SK-N-SH (cell line): Measurements from ENCODE around the gene ARHGEF37. TPM values are rescaled to one million over a fixed set of nuclear protein-coding genes. Genes with fewer than 3 reads are reported as not detected.

ENCODE experiments used
- CTCF ChIA-PET: fragments of 300-600, 350-600 bp; formaldehyde crosslinking; extraction: SDS; loops from one replicate; lab custom pipeline; 2021; lab: Yijun Ruan, JAX
- POLR2A ChIA-PET: fragments of 350-600 bp; sonication (Branson Sonifier 250); formaldehyde crosslinking; extraction: SDS; loops from one replicate; lab custom pipeline; 2020; ENCODE audit warnings: antibody characterized with exemption, inconsistent platforms; lab: Yijun Ruan, JAX
- DNase-seq: peaks from one replicate; pipeline ENCODE4 v3.0.0; 2012
- H2AFZ ChIP-seq: fragments of 200-600 bp; sonication (generic); 2 replicates; pipeline ENCODE4 v1.8.1; 2016; ENCODE audit warnings: antibody characterized with exemption, mild to moderate bottlenecking, low read depth
- H3F3A ChIP-seq: fragments of 200-600 bp; sonication (generic); replicated peaks from 2 replicates; pipeline ENCODE3; 2016; ENCODE audit warnings: antibody characterized with exemption, mild to moderate bottlenecking; ENCODE audit not compliant: insufficient read depth
- H3K27ac ChIP-seq, 2 experiments: fragments of 200-500 bp in 1 of 2; fragments of 200-600 bp in 1 of 2; sonication (Bioruptor generic) in 1 of 2; sonication (generic), shearing (Covaris generic) in 1 of 2; 2 replicates each; pipeline versions ENCODE4 v1.5.1 to v1.6.1; 2014 to 2016; ENCODE audit warnings: low read depth in 2 of 2, inconsistent platforms in 1 of 2, low read length in 1 of 2, mild to moderate bottlenecking in 1 of 2, mixed read lengths in 1 of 2
- H3K27me3 ChIP-seq: fragments of 200-600 bp; sonication (generic), shearing (Covaris generic); 2 replicates; pipeline ENCODE4 v1.6.1; 2016; ENCODE audit warnings: mixed run types; ENCODE audit not compliant: insufficient read depth
- H3K36me3 ChIP-seq, 2 experiments: fragments of 200-500 bp in 1 of 2; fragments of 200-600 bp in 1 of 2; sonication (Bioruptor generic) in 1 of 2; sonication (generic) in 1 of 2; replicated peaks in 1 of 2; 2 replicates each; pipeline versions ENCODE3 to v1.5.1; 2014 to 2016; ENCODE audit warnings: low read length in 1 of 2, mild to moderate bottlenecking in 1 of 2; ENCODE audit not compliant: insufficient read depth in 2 of 2, control insufficient read depth in 1 of 2
- H3K4me1 ChIP-seq, 2 experiments: fragments of 200-500 bp in 1 of 2; fragments of 200-600 bp in 1 of 2; sonication (Bioruptor generic) in 1 of 2; sonication (generic), shearing (Covaris generic) in 1 of 2; 2 replicates each; pipeline versions ENCODE4 v1.5.1 to v1.6.1; 2014 to 2016; ENCODE audit warnings: low read depth in 1 of 2, low read length in 1 of 2, mixed run types in 1 of 2; ENCODE audit not compliant: insufficient read depth in 2 of 2, control insufficient read depth in 1 of 2
- H3K4me2 ChIP-seq: fragments of 200-600 bp; sonication (generic), shearing (Covaris generic); 2 replicates; pipeline ENCODE4 v1.6.1; 2017; ENCODE audit warnings: mixed run types
- H3K4me3 ChIP-seq, 2 experiments: fragments of 200-500 bp in 1 of 2; fragments of 200-600 bp in 1 of 2; sonication (Bioruptor generic) in 1 of 2; sonication (generic), shearing (Covaris generic) in 1 of 2; 2 replicates each; pipeline versions ENCODE4 v1.5.1 to v1.8.1; 2014 to 2016; ENCODE audit warnings: low read depth in 2 of 2, inconsistent platforms in 1 of 2, low read length in 1 of 2, mild to moderate bottlenecking in 1 of 2, mixed read lengths in 1 of 2, moderate library complexity in 1 of 2
- H3K79me2 ChIP-seq: fragments of 200-600 bp; sonication (generic); 2 replicates; pipeline ENCODE4 v1.8.1; 2017; ENCODE audit warnings: mild to moderate bottlenecking; ENCODE audit not compliant: insufficient read depth
- H3K9ac ChIP-seq: fragments of 200-600 bp; sonication (generic); 2 replicates; pipeline ENCODE4 v1.6.1; 2017; ENCODE audit warnings: mixed run types
- H3K9me2 ChIP-seq: fragments of 200-600 bp; sonication (generic); 2 replicates; pipeline ENCODE4 v1.6.1; 2017; ENCODE audit warnings: mixed run types
- H3K9me3 ChIP-seq: fragments of 200-600 bp; sonication (generic); 2 replicates; pipeline ENCODE4 v1.6.1; 2017; ENCODE audit warnings: mixed run types, mild to moderate bottlenecking, moderate library complexity
- H4K20me1 ChIP-seq: fragments of 200-600 bp; sonication (generic); 2 replicates; pipeline ENCODE4 v1.6.1; 2017; ENCODE audit warnings: mild to moderate bottlenecking, mixed run types; ENCODE audit not compliant: insufficient read depth
- CHD2 ChIP-seq: fragments of 150-350 bp; IDR thresholded peaks from 2 replicates; pipeline ENCODE4 v1.6.1; 2018; ENCODE audit warnings: low read length; ENCODE audit not compliant: partially characterized antibody
- ELF1 ChIP-seq: IDR thresholded peaks from 2 replicates; pipeline ENCODE4 v1.4.0; 2012
- EP300 ChIP-seq, 2 experiments: IDR thresholded peaks; 2 replicates each; pipeline versions ENCODE4 v1.4.0 to v1.6.1; 2012; ENCODE audit warnings: borderline replicate concordance in 1 of 2, low read depth in 1 of 2, low read length in 1 of 2
- EZH2phosphoT487 ChIP-seq: fragments of 200-600 bp; sonication (generic); IDR thresholded peaks from 2 replicates; pipeline ENCODE4 v1.6.1; 2017; ENCODE audit warnings: low read depth, mixed run types, mild to moderate bottlenecking, antibody characterized with exemption, moderate library complexity, borderline replicate concordance
- FOXJ3 ChIP-seq: sonication (generic); formaldehyde crosslinking; IDR thresholded peaks from 2 replicates; pipeline ENCODE4 v1.5.1; 2020; ENCODE audit warnings: mild to moderate bottlenecking, missing genetic modification reagents
- FOXM1 ChIP-seq: IDR thresholded peaks from 2 replicates; pipeline ENCODE4 v1.4.0; 2012; ENCODE audit warnings: low read depth, mild to moderate bottlenecking
- GABPA ChIP-seq: IDR thresholded peaks from 2 replicates; pipeline ENCODE4 v1.4.0; 2012; ENCODE audit warnings: low read depth, mild to moderate bottlenecking
- GATA2 ChIP-seq: sonication (generic); formaldehyde crosslinking; IDR thresholded peaks from 2 replicates; pipeline ENCODE4 v1.5.0; 2020; ENCODE audit warnings: mild to moderate bottlenecking, missing genetic modification reagents
- IRF3 ChIP-seq: fragments of 150-350 bp; IDR thresholded peaks from 2 replicates; pipeline ENCODE4 v1.6.1; 2016; ENCODE audit warnings: mild to moderate bottlenecking, low read depth, low read length
- JUND ChIP-seq: IDR thresholded peaks from 2 replicates; pipeline ENCODE4 v1.4.0; 2012
- MAX ChIP-seq: IDR thresholded peaks from 2 replicates; pipeline ENCODE4 v1.4.0; 2012; ENCODE audit warnings: low read depth
- MEF2A ChIP-seq: IDR thresholded peaks from 2 replicates; pipeline ENCODE4 v1.4.0; 2012; ENCODE audit warnings: low read depth, borderline replicate concordance
- MXI1 ChIP-seq: IDR thresholded peaks from 2 replicates; pipeline ENCODE4 v1.6.1; 2012; ENCODE audit warnings: mild to moderate bottlenecking, low read depth, low read length, improper control_type of control experiment
- RAD21 ChIP-seq: IDR thresholded peaks from 2 replicates; pipeline ENCODE4 v1.6.1; 2012; ENCODE audit warnings: mild to moderate bottlenecking, low read length
- RCOR1 ChIP-seq: fragments of 150-350 bp; IDR thresholded peaks from 2 replicates; pipeline ENCODE4 v1.6.1; 2017; ENCODE audit warnings: antibody characterized with exemption, low read length
- SIN3A ChIP-seq: IDR thresholded peaks from 2 replicates; pipeline ENCODE4 v1.6.1; 2012; ENCODE audit warnings: low read depth, mild to moderate bottlenecking, low read length, moderate library complexity, borderline replicate concordance
- SMC3 ChIP-seq: IDR thresholded peaks from 2 replicates; pipeline ENCODE4 v1.6.1; 2012; ENCODE audit warnings: low read depth, low read length, improper control_type of control experiment
- TEAD4 ChIP-seq: IDR thresholded peaks from 2 replicates; pipeline ENCODE4 v1.4.0; 2012; ENCODE audit warnings: mild to moderate bottlenecking, borderline replicate concordance; ENCODE audit not compliant: insufficient read depth
- YY1 ChIP-seq: IDR thresholded peaks from 2 replicates; pipeline ENCODE4 v1.4.0; 2012; ENCODE audit warnings: low read depth, mild to moderate bottlenecking
- WGBS: methylation state at CpG from one replicate; pipeline ENCODE4 v1.1.6; 2017; ENCODE audit warnings: low lambda C conversion rate; 5-methylcytosine and 5-hydroxymethylcytosine counted together
- polyA plus RNA-seq, 3 experiments: library from polyadenylated mRNA; depleted of rRNA; stranded (reverse); fragments of >200 nt; gene quantifications; 2 replicates each; pipeline ENCODE4 v1.2.3, GENCODE V29; 2012

Gene ARHGEF37
- polyA plus RNA-seq, 1 of the 3 experiments (the other 2 are of a cell fraction), result 0.94 TPM

- no peak overlapping the region for H2AFZ ChIP-seq
- 91% methylated on average over 3 of the region's 3 CpGs for WGBS
- TF ChIP-seq SMC3, result no peak
- TF ChIP-seq FOXJ3 (CRISPR knock-in tag), result no peak
- TF ChIP-seq GATA2 (CRISPR knock-in tag), result no peak
- TF ChIP-seq GABPA, result no peak
- no peak for TF ChIP-seq RCOR1
- no peak for TF ChIP-seq CHD2
- TF ChIP-seq FOXM1, result no peak
- TF ChIP-seq YY1, result no peak
- DNase-seq, result no peak
- H3K4me2 ChIP-seq, result no peak overlapping the region
- no peaks in the 10 kb centered on the region for H3K36me3 ChIP-seq
- peak overlapping the region in 1 of 2 experiments; percentile 83; a peak in 2 of 4 replicates for H3K27ac ChIP-seq
- H3K9me3 ChIP-seq, result no peaks in the 10 kb centered on the region
- H4K20me1 ChIP-seq, result no peaks in the 10 kb centered on the region
- no peak overlapping the region for H3K4me3 ChIP-seq
- no peaks in the 10 kb centered on the region for H3K9me2 ChIP-seq
- peaks cover 5 to 18% of the 10 kb centered on the region in 2 experiments; a peak in 1 of 4 replicates for H3K4me1 ChIP-seq
- CTCF ChIA-PET, result interaction anchor here (1.1 to 4.2 kb wide), 9 partner anchors 12 to 230 kb away, joined by 4 to 18 read pairs (median 7); no protein-coding TSS in a partner anchor
- no peaks in the 10 kb centered on the region for H3F3A ChIP-seq
- H3K79me2 ChIP-seq, result no peaks in the 10 kb centered on the region
- no peaks in the 10 kb centered on the region for H3K27me3 ChIP-seq
- H3K9ac ChIP-seq, result no peak overlapping the region
- POLR2A ChIA-PET, result no interaction called here
Observed at GRCh38 chr5:149622466-149622865, 41.2 kb downstream of the ARHGEF37 start.

- no peak overlapping the region for H2AFZ ChIP-seq
- no peak overlapping the region for H3K9ac ChIP-seq
- peaks cover 5 to 24% of the 10 kb centered on the region in 2 experiments; a peak in 1 of 4 replicates for H3K4me1 ChIP-seq
- H3K79me2 ChIP-seq, result no peaks in the 10 kb centered on the region
- no peak overlapping the region for H3K4me3 ChIP-seq
- peak; percentile 72 for DNase-seq
- H3K27ac ChIP-seq, result peak overlapping the region in 1 of 2 experiments; percentile 83; a peak in 2 of 4 replicates
- peak; percentile 89 for TF ChIP-seq MXI1
- TF ChIP-seq GATA2 (CRISPR knock-in tag), result peak; percentile 47
- TF ChIP-seq TEAD4, result no peak
- TF ChIP-seq EP300 (IDR thresholded peaks at IDR 0.05; ENCODE audit: borderline replicate concordance in 1 of 2, low read depth in 1 of 2, low read length in 1 of 2), result 0 out of 4 replicates have a peak, but pooled peaks of 1 of the 2 experiments have one; percentile 22
- ChIA-PET CTCF (interaction anchor here (0.9 to 4.2 kb wide), 11 partner anchors 13 to 213 kb away, joined by 3 to 16 read pairs (median 5); no protein-coding TSS in a partner anchor), POLR2A (interaction anchor here (1.1 kb wide), 1 partner anchor 303 kb away, joined by 3 read pairs; no protein-coding TSS in a partner anchor)
- H3K4me2 ChIP-seq, result no peak overlapping the region
- no peaks in the 10 kb centered on the region for H3K36me3 ChIP-seq
- H3F3A ChIP-seq, result no peaks in the 10 kb centered on the region
- H4K20me1 ChIP-seq, result no peaks in the 10 kb centered on the region
- H3K27me3 ChIP-seq, result no peaks in the 10 kb centered on the region
- WGBS, result 56% methylated on average over 3 of the region's 3 CpGs
- no peaks in the 10 kb centered on the region for H3K9me2 ChIP-seq
- H3K9me3 ChIP-seq, result no peaks in the 10 kb centered on the region
Observed at GRCh38 chr5:149623473-149623872, 42.2 kb downstream of the ARHGEF37 start.

- DNase-seq, result no peak
- Histone ChIP-seq H3K36me3 (no peaks in the 10 kb centered on the region), H3K27me3 (no peaks in the 10 kb centered on the region), H3F3A (no peaks in the 10 kb centered on the region), H3K9ac (no peak overlapping the region), H3K79me2 (no peaks in the 10 kb centered on the region), H3K4me2 (no peak overlapping the region), H3K9me2 (no peaks in the 10 kb centered on the region), H2AFZ (no peak overlapping the region), H3K4me3 (no peak overlapping the region), H3K4me1 (peaks cover 0 to 39% of the 10 kb centered on the region in 2 experiments; a peak in 1 of 4 replicates), H4K20me1 (no peaks in the 10 kb centered on the region), H3K9me3 (no peaks in the 10 kb centered on the region), H3K27ac (no peak overlapping the region)
- POLR2A ChIA-PET, result no interaction called here
- CTCF ChIA-PET, result interaction anchor here (1.1 kb wide), 1 partner anchor 9 kb away, joined by 3 read pairs; no protein-coding TSS in a partner anchor
- WGBS, result 85% methylated on average over 6 of the region's 12 CpGs
- no peak for TF ChIP-seq FOXJ3 (CRISPR knock-in tag)
- no peak for TF ChIP-seq JUND
- no peak for TF ChIP-seq SMC3
- no peak for TF ChIP-seq RAD21
- TF ChIP-seq EZH2phosphoT487, result no peak
- no peak for TF ChIP-seq GABPA
- no peak for TF ChIP-seq IRF3
- no peak for TF ChIP-seq MEF2A
- no peak for TF ChIP-seq ELF1
- no peak for TF ChIP-seq MAX
- no peak for TF ChIP-seq RCOR1
- no peak for TF ChIP-seq EP300 (IDR thresholded peaks at IDR 0.05; ENCODE audit: borderline replicate concordance in 1 of 2, low read depth in 1 of 2, low read length in 1 of 2)
- TF ChIP-seq SIN3A, result no peak
- TF ChIP-seq MXI1, result no peak
- TF ChIP-seq CHD2, result no peak
Observed at GRCh38 chr5:149627070-149627469, 45.8 kb downstream of the ARHGEF37 start.
